Measurements from ENCODE around the gene CSGALNACT2. TPM values are rescaled to one million over a fixed set of nuclear protein-coding genes. Genes with fewer than 3 reads are reported as not detected.

The CSGALNACT2 gene
- total RNA-seq, 1 experiment from 2014 or later, result 8.9 TPM

GRCh38 chr10:43220657-43221418 is 82.6 kb downstream of the CSGALNACT2 start:
- no CpG with 5 or more reads among the region's 14 CpGs for WGBS (ENCODE audit: extremely low coverage, insufficient read length, low lambda C conversion rate)
- DNase-seq, result no peak
- H3K27me3 ChIP-seq (ENCODE audit: insufficient read depth, low read length), result no peaks in the 10 kb centered on the region

More at GRCh38 chr10:43220657-43221418, 82.6 kb downstream of the CSGALNACT2 start:
- Histone ChIP-seq H3K23ac (ENCODE audit: insufficient read length, low read depth, low read length) (no peak overlapping the region), H3K9me3 (ENCODE audit: control insufficient read depth, low read depth, low read length) (no peaks in the 10 kb centered on the region), H2BK20ac (ENCODE audit: low read depth, low read length, poor library complexity, severe bottlenecking) (no peak overlapping the region), H3K4me1 (ENCODE audit: insufficient read depth, low read length) (no peaks in the 10 kb centered on the region), H3K79me2 (ENCODE audit: insufficient read depth, low read length) (no peaks in the 10 kb centered on the region), H3K18ac (ENCODE audit: insufficient read length, low read depth, low read length) (no peak overlapping the region), H2AK5ac (ENCODE audit: insufficient read length, low read length) (no peak overlapping the region), H3K23me2 (ENCODE audit: insufficient read length, low read depth, low read length, poor library complexity, severe bottlenecking) (no peaks in the 10 kb centered on the region), H3K27ac (ENCODE audit: insufficient read length, low read depth, low read length) (no peak overlapping the region), H4K91ac (ENCODE audit: insufficient read length, low read depth, low read length) (no peak overlapping the region), H3K4me2 (ENCODE audit: insufficient read depth, insufficient read length, low read length) (no peak overlapping the region), H2BK12ac (ENCODE audit: insufficient read length, low read depth, low read length) (no peak overlapping the region), H3K4ac (ENCODE audit: low read depth, low read length) (no peak overlapping the region), H4K20me1 (ENCODE audit: control insufficient read depth, insufficient read depth, insufficient read length) (no peaks in the 10 kb centered on the region), H4K8ac (replicated peaks; ENCODE audit: insufficient read length, low read depth, low read length) (no peak overlapping the region), H2BK5ac (ENCODE audit: insufficient read length, low read length) (no peak overlapping the region), H3T11ph (ENCODE audit: low read length) (no peak overlapping the region), H3K14ac (ENCODE audit: insufficient read depth, low read length) (no peak overlapping the region), H2BK120ac (ENCODE audit: low read depth, low read length, poor library complexity, severe bottlenecking) (no peak overlapping the region), H3K79me1 (ENCODE audit: insufficient read depth, low read depth, low read length, poor library complexity, severe bottlenecking) (no peaks in the 10 kb centered on the region), H2AFZ (ENCODE audit: low read length) (no peak overlapping the region), H3K9ac (ENCODE audit: extremely low read depth, insufficient read length, low read length) (no peak overlapping the region), H4K5ac (ENCODE audit: insufficient read length, low read depth, low read length) (no peak overlapping the region), H2BK15ac (ENCODE audit: low read depth, low read length) (no peak overlapping the region), H3K56ac (ENCODE audit: insufficient read length, low read depth, low read length) (no peak overlapping the region)
- no peaks in the 10 kb centered on the region for H3K9me3 Mint-ChIP-seq
- H3K4me3 Mint-ChIP-seq, result no peak overlapping the region
- TF ChIP-seq, protein P1, sequence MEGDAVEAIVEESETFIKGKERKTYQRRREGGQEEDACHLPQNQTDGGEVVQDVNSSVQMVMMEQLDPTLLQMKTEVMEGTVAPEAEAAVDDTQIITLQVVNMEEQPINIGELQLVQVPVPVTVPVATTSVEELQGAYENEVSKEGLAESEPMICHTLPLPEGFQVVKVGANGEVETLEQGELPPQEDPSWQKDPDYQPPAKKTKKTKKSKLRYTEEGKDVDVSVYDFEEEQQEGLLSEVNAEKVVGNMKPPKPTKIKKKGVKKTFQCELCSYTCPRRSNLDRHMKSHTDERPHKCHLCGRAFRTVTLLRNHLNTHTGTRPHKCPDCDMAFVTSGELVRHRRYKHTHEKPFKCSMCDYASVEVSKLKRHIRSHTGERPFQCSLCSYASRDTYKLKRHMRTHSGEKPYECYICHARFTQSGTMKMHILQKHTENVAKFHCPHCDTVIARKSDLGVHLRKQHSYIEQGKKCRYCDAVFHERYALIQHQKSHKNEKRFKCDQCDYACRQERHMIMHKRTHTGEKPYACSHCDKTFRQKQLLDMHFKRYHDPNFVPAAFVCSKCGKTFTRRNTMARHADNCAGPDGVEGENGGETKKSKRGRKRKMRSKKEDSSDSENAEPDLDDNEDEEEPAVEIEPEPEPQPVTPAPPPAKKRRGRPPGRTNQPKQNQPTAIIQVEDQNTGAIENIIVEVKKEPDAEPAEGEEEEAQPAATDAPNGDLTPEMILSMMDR (conservative IDR thresholded peaks at IDR 0.05), result no peak
- H3K27me3 Mint-ChIP-seq (ENCODE audit: low read depth), result peaks cover 7% of the 10 kb centered on the region
- H3K27ac Mint-ChIP-seq, result no peak overlapping the region
- H3K4me1 Mint-ChIP-seq, result peaks cover 5 to 8% of the 10 kb centered on the region in 2 experiments
- no peaks in the 10 kb centered on the region for H3K36me3 Mint-ChIP-seq (ENCODE audit: insufficient read depth in 1 of 3, low read depth in 3 of 3)
